ENCODE measurements around the gene TANC1. TPM values are rescaled to one million over a fixed set of nuclear protein-coding genes. Genes with fewer than 3 reads are reported as not detected.

Gene TANC1
- total RNA-seq, 1 experiment from 2014 or later, result 21.1 TPM

GRCh38 chr2:159010340-159010739, 41.9 kb downstream of the TANC1 start:
- no TSS peak for BruUV-seq (replicated peaks)
- Mint-ChIP-seq H3K4me3 (ENCODE audit: unreplicated experiment) (no peak overlapping the region), H3K9me3 (ENCODE audit: unreplicated experiment) (peaks cover 14% of the 10 kb centered on the region), H3K27me3 (ENCODE audit: insufficient read depth, unreplicated experiment) (no peaks in the 10 kb centered on the region), H3K27ac (ENCODE audit: unreplicated experiment) (no peak overlapping the region), H3K4me1 (ENCODE audit: low read depth, unreplicated experiment) (peaks cover 18% of the 10 kb centered on the region), H3K36me3 (ENCODE audit: insufficient read depth, unreplicated experiment) (peaks cover 37% of the 10 kb centered on the region)
- intact Hi-C loops (cut with micrococcal nuclease; ENCODE audit: unreplicated experiment), result no loop called here
- ChIA-PET CTCF (no interaction called here), POLR2A (no interaction called here)
- DNase-seq, result no peak
- no peak overlapping the region for H3K4me3 ChIP-seq (ENCODE audit: low read depth, low read length)
- H3K27me3 ChIP-seq (replicated peaks; ENCODE audit: control insufficient read depth, insufficient read depth, low read length), result no peaks in the 10 kb centered on the region
- peaks cover 17% of the 10 kb centered on the region for H3K9me3 ChIP-seq
- H3K4me1 ChIP-seq, result no peaks in the 10 kb centered on the region
- peaks cover 2% of the 10 kb centered on the region; the same call in 1 of the 2 replicates for H3K36me3 ChIP-seq (ENCODE audit: control insufficient read depth, insufficient read depth, low read length)
- no peak for TF ChIP-seq CTCF (IDR thresholded peaks at IDR 0.05; ENCODE audit: insufficient read depth in 1 of 2, low read depth in 1 of 2, low read length in 1 of 2, severe bottlenecking in 1 of 2, unreplicated experiment in 1 of 2)

GRCh38 chr2:159010963-159011362, 42.5 kb downstream of the TANC1 start:
- ChIA-PET POLR2A (no interaction called here), CTCF (no interaction called here)
- no peaks in the 10 kb centered on the region for H3K27me3 ChIP-seq (replicated peaks; ENCODE audit: control insufficient read depth, insufficient read depth, low read length)
- Mint-ChIP-seq H3K36me3 (ENCODE audit: insufficient read depth, unreplicated experiment) (peaks cover 43% of the 10 kb centered on the region), H3K27me3 (ENCODE audit: insufficient read depth, unreplicated experiment) (no peaks in the 10 kb centered on the region), H3K27ac (ENCODE audit: unreplicated experiment) (no peak overlapping the region), H3K4me3 (ENCODE audit: unreplicated experiment) (no peak overlapping the region), H3K9me3 (ENCODE audit: unreplicated experiment) (peaks cover 20% of the 10 kb centered on the region), H3K4me1 (ENCODE audit: low read depth, unreplicated experiment) (peaks cover 18% of the 10 kb centered on the region)
- BruUV-seq (replicated peaks), result no TSS peak
- DNase-seq, result no peak
- no peak overlapping the region for H3K4me3 ChIP-seq (ENCODE audit: low read depth, low read length)
- H3K4me1 ChIP-seq, result no peaks in the 10 kb centered on the region
- TF ChIP-seq CTCF (IDR thresholded peaks at IDR 0.05; ENCODE audit: insufficient read depth in 1 of 2, low read depth in 1 of 2, low read length in 1 of 2, severe bottlenecking in 1 of 2, unreplicated experiment in 1 of 2), result no peak
- H3K9me3 ChIP-seq, result peaks cover 23% of the 10 kb centered on the region
- H3K36me3 ChIP-seq (ENCODE audit: control insufficient read depth, insufficient read depth, low read length), result peaks cover 2% of the 10 kb centered on the region; the same call in 1 of the 2 replicates
- intact Hi-C loops (cut with micrococcal nuclease; ENCODE audit: unreplicated experiment), result no loop called here

- Mint-ChIP-seq H3K36me3 (ENCODE audit: insufficient read depth, unreplicated experiment) (peaks cover 52% of the 10 kb centered on the region), H3K27ac (ENCODE audit: unreplicated experiment) (no peak overlapping the region), H3K4me3 (ENCODE audit: unreplicated experiment) (no peak overlapping the region), H3K27me3 (ENCODE audit: insufficient read depth, unreplicated experiment) (no peaks in the 10 kb centered on the region), H3K9me3 (ENCODE audit: unreplicated experiment) (peaks cover 28% of the 10 kb centered on the region), H3K4me1 (ENCODE audit: low read depth, unreplicated experiment) (peaks cover 18% of the 10 kb centered on the region)
- Histone ChIP-seq H3K27me3 (replicated peaks; ENCODE audit: control insufficient read depth, insufficient read depth, low read length) (no peaks in the 10 kb centered on the region), H3K9me3 (peaks cover 27% of the 10 kb centered on the region), H3K36me3 (ENCODE audit: control insufficient read depth, insufficient read depth, low read length) (peaks cover 2% of the 10 kb centered on the region; the same call in 1 of the 2 replicates), H3K4me1 (no peaks in the 10 kb centered on the region), H3K4me3 (ENCODE audit: low read depth, low read length) (no peak overlapping the region)
- intact Hi-C loops (cut with micrococcal nuclease; ENCODE audit: unreplicated experiment), result no loop called here
- BruUV-seq (replicated peaks), result no TSS peak
- no peak for DNase-seq
- POLR2A ChIA-PET, result no interaction called here
- TF ChIP-seq CTCF (IDR thresholded peaks at IDR 0.05; ENCODE audit: insufficient read depth in 1 of 2, low read depth in 1 of 2, low read length in 1 of 2, severe bottlenecking in 1 of 2, unreplicated experiment in 1 of 2), result no peak
- CTCF ChIA-PET, result no interaction called here
Measured at GRCh38 chr2:159012142-159012541, 43.7 kb downstream of the TANC1 start.

All from Caco-2 (cell line).